Measurements from ENCODE around the gene ZFYVE16.
"Not testable (repeated sequence)": the region's sequence is repeated elsewhere in the genome, so short reads cannot be mapped to it uniquely, and the experiment has no call there.

ZFYVE16 gene

DNA sequence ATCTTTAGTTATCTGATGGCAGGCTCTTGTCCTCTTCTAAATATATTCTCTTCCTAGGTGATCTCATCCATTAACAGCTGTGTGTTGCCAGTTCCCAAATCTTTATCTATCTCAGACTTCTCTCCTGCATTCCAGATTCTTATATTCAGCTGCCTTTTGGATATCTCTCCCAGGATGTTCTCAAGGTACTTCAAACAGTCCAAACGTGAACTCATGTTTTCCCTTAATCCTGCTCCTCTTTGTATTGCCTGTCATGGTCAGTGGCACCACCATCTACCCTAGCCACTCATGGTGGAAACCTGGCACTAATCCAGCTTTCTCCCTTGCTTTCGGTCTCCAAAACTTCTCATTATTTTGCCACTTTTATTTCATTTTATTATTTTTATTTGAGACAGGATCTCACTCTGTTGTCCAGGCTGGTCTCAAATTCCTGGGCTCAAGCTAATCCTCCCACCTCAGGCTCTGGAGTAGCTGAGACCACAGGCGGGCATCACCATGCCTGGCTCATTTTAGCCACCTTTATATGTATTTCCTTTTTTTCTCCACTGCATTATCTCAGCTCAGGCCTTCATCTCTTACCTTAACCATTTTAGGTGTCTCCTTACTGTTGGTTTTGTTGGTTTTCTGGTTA lies 3.8 kb downstream of the ZFYVE16 start:
- H3K4me3 ChIP-seq (ENCODE audit: low read length): no peak overlapping the region
- TF ChIP-seq, protein P1, sequence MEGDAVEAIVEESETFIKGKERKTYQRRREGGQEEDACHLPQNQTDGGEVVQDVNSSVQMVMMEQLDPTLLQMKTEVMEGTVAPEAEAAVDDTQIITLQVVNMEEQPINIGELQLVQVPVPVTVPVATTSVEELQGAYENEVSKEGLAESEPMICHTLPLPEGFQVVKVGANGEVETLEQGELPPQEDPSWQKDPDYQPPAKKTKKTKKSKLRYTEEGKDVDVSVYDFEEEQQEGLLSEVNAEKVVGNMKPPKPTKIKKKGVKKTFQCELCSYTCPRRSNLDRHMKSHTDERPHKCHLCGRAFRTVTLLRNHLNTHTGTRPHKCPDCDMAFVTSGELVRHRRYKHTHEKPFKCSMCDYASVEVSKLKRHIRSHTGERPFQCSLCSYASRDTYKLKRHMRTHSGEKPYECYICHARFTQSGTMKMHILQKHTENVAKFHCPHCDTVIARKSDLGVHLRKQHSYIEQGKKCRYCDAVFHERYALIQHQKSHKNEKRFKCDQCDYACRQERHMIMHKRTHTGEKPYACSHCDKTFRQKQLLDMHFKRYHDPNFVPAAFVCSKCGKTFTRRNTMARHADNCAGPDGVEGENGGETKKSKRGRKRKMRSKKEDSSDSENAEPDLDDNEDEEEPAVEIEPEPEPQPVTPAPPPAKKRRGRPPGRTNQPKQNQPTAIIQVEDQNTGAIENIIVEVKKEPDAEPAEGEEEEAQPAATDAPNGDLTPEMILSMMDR (conservative IDR thresholded peaks at IDR 0.05; ENCODE audit: low read depth, low read length): no peak
- DNase-seq (ENCODE audit: low read depth): no peak

DNA sequence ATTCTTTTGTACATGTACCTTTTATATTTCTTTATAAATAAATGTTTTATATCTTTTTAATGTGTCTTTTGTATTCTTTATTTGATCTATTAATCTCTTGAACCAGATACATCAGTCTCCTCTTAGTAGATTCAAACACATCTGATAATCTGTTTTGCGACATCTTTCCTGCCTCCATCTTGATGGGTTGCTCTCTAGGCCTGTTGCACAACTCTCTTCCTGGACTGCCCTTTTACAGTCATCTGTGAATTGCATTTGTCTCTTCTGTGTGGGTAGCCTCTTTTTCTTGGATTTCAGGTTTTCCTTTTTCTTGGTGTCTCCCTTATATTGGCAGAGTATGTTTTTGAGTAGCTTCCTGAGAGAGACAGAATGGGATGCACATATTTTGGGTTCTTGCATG lies 6.2 kb downstream of the ZFYVE16 start:
- DNase-seq (ENCODE audit: low read depth): no peak
- TF ChIP-seq, protein P1 (conservative IDR thresholded peaks at IDR 0.05; ENCODE audit: low read depth, low read length): no peak
- H3K4me3 ChIP-seq (ENCODE audit: low read length): no peak overlapping the region

DNA sequence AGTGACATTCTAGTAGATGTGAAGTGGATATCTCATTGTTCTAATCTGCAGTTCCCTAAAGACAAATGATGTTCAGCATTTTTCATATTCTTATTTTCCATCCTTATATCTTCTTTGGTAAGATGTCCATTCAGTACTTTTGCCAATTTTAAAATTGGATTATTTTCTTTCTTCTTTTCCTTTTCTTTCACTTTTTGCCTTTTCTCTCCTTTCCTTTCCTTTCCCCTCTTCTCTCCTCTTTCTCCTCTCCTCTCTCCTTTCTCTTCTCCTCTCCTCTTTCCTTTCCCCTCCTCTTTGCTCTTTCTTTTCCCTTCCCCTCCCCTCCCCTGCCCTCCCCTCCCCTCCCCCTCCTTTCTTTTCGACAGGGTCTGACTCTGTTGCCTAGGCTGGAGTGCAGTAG lies 10.1 kb downstream of the ZFYVE16 start:
- TF ChIP-seq, protein P1 (conservative IDR thresholded peaks at IDR 0.05; ENCODE audit: low read depth, low read length): no peak

DNA sequence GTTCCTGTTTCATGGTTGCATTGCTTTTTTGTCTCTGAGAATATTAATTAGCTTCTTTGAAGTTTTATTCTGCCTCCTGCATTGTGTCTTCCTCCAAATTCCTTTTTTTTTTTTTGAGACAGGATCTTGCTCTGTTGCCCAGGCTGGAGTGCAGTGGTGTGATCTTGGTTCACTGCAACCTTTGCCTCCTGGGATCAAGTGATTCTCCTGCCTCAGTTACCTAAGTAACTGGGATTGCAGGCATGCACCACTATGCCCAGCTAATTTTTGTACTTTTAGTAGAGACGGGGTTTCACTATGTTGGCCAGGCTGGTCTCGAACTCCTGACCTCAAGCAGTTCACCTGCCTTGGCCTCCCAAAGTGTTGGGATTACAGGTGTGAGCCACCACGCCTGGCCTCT lies 16.5 kb downstream of the ZFYVE16 start:
- not testable (repeated sequence) for DNase-seq (ENCODE audit: low read depth)

More for the DNA sequence above, 10.1 kb downstream of the ZFYVE16 start:
- no peak for DNase-seq (ENCODE audit: low read depth)
- H3K4me3 ChIP-seq (ENCODE audit: low read length): no peak overlapping the region

DNA sequence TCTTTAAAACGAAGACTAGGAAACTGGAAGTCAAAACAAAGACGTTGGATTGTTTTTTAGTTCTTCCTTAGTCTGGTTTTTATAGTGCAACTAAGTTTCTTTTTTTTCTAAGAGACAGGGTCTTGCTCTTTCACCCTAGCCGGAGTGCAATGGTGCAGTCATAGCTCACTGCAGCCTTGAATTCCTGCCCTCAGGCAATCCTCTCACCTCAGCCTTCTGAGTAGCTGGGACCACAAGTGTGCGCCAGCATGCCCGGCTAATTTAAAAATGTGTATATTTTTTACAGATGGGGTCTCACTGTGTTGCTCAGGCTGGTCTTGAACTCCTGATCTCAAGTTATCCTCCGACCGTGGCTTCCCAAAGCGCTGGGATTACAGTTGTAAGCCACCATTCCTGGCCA lies 27.6 kb downstream of the ZFYVE16 start:
- TF ChIP-seq, protein P1 (conservative IDR thresholded peaks at IDR 0.05; ENCODE audit: low read depth, low read length): no peak
- no peak overlapping the region for H3K4me3 ChIP-seq (ENCODE audit: low read length)
- DNase-seq (ENCODE audit: low read depth): no peak

More for the DNA sequence above, 16.5 kb downstream of the ZFYVE16 start:
- not testable (repeated sequence) for H3K4me3 ChIP-seq (ENCODE audit: low read length)

DNA sequence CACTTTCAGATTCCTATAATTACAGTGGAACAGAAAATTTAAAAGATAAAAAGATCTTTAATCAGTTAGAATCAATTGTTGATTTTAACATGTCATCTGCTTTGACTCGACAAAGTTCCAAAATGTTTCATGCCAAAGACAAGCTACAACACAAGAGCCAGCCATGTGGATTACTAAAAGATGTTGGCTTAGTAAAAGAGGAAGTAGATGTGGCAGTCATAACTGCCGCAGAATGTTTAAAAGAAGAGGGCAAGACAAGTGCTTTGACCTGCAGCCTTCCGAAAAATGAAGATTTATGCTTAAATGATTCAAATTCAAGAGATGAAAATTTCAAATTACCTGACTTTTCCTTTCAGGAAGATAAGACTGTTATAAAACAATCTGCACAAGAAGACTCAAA lies 29.5 kb downstream of the ZFYVE16 start:
- DNase-seq (ENCODE audit: low read depth): no peak
- no peak overlapping the region for H3K4me3 ChIP-seq (ENCODE audit: low read length)
- TF ChIP-seq, protein P1 (conservative IDR thresholded peaks at IDR 0.05; ENCODE audit: low read depth, low read length): no peak

DNA sequence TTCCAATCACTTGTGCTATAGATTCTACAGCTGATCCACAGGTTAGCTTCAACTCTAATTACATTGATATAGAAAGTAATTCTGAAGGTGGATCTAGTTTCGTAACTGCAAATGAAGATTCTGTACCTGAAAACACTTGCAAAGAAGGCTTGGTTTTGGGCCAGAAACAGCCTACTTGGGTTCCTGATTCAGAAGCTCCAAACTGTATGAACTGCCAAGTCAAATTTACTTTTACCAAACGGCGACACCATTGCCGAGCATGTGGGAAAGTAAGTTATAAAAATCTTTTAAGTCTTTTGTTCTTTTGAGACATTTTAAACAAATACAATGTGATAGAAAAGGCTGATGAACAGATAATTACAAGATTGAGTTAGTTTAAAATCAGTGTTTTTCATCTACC lies 30.9 kb downstream of the ZFYVE16 start:
- no peak for DNase-seq (ENCODE audit: low read depth)
- TF ChIP-seq, protein P1 (conservative IDR thresholded peaks at IDR 0.05; ENCODE audit: low read depth, low read length): no peak
- no peak overlapping the region for H3K4me3 ChIP-seq (ENCODE audit: low read length)

Measured in retinal pigment epithelial cell (primary cell).